CD4-positive, alpha-beta T cell treated with Interleukin-15 for 4 hours (primary cell): ENCODE results near the gene GABRA4.

Source experiments
- DNase-seq: peaks from one replicate; pipeline ENCODE4 v3.0.0-alpha.2; 2020; ENCODE audit warnings: low spot score

Gene GABRA4

GRCh38 chr4:46979283-46979682 lies 14.1 kb downstream of the GABRA4 start:
- no peak for DNase-seq

DNA sequence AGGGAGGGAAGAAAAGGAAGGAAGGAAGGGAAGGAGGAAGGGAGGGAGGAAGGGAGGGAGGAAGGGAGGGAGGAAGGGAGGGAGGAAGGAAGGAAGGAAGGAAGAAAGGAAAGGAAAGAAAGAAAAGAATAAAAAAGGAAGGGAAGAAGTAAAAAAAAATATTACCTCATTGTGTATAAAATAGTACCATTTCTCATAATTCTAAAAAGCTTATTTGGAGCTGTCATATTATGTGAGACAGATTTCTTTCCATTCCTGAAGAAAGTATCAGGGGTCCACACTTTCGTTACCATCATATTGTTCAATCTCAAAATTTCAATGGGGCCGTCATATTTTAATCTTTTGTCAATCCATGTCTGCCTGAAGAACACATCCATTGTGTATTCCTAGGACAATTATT lies 16.1 kb downstream of the GABRA4 start:
- DNase-seq = no peak

- no peak for DNase-seq
These were observed 17.4 kb downstream of the GABRA4 start for GRCh38 chr4:46975812-46976553.

DNA sequence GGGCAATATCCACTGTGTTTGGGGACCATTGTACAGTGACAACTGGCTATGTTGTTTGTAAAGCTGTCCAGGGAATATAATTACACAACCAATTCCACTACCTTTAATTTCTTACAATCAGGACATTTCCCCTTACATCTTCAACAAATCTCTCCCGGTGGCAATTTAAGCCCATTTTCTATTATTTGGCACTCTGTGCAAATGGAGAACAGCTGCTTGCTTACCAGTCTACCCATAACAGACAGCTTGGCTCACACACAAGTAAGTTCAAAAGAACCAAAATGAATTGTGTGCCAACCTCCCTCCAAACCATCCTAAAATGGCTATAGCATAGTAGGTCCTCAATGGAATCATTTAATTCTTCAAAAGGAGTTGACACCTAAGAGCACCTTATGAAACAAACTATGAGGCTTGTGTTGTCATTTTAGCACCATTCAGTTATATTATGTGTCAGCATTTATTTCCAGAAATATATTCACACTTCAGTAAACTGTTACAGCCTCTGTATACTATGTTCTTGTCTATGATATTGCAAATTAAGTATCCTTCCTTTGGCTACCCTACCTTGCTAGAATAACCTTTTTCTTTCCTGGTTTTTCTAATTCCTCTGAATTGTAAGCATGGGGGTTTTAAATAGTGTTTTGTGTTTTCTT lies 18.4 kb downstream of the GABRA4 start:
- no peak for DNase-seq

GRCh38 chr4:46968847-46969246 lies 24.5 kb downstream of the GABRA4 start:
- DNase-seq = no peak

GRCh38 chr4:46967631-46968030 lies 25.8 kb downstream of the GABRA4 start:
- no peak for DNase-seq

DNA sequence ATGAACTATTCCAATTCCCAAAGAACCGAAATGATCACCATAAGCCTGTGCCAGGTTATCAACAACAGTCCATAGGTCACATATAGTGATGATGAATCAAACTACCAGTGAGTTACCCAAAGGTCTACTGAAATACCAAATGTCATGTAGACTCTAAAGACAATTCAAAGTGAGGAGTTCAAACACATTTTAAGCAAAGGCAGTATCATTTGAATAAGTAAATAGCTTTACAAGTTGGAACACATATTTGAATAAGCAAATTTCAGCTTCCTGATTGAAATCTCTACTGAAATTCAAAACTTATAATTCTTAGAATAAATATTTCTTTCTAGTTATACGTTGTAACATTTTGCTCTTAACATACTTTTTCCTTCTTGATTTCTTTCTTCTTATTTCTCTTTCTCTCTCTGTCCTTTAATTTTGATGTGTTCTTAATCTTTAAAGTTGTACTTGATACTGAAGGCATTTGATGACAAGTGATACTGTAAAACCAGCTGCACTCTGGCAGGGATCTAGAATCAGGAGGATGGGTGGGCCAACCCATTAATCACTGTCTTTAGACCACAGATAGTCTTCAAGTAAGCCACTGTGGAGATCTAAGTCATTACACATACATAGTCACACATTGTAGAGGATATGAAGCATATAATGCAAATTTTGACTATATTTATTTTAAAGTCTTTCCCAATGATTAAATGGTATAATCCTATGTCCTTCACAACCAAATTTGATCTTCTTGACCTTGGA lies 34.5 kb downstream of the GABRA4 start:
- DNase-seq = no peak

GRCh38 chr4:46956451-46956850 lies 36.9 kb downstream of the GABRA4 start:
- DNase-seq = no peak

DNA sequence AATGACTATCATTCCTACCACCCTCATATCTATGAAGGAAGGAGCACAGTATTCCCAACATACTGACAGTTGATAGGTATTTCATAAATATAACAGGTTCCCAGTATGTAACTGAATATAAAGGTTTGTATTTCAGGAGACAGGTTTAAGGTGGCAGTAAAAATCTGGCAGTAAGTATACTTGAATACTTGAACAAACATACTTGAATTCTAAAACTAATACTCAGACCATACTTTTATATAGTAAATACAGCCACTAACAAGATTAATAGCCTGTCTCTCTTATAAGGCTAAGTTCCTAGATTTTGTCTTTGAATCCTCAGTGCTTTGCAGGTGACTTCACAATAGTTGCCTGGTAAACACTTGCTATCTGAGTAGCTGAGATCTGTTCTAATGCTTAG lies 37.8 kb downstream of the GABRA4 start:
- no peak for DNase-seq

DNA sequence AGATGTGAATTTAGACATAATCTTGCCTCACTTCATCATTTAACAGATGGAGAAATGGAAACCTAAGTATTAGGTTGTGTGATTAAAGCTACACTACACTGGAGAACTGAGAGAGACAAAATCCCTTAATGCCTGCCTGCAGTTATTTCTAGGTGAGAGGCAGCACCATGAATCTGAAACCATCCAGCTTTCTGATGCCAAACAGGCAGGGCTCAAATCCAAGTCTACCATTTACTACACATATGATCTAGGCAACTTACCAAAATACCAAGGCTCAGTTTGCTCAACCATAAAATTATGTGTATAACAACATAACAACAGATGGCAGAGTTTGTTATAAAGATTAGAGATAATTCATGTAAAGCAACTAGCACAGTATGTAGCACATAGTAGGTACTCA lies 38.7 kb downstream of the GABRA4 start:
- DNase-seq = no peak

DNA sequence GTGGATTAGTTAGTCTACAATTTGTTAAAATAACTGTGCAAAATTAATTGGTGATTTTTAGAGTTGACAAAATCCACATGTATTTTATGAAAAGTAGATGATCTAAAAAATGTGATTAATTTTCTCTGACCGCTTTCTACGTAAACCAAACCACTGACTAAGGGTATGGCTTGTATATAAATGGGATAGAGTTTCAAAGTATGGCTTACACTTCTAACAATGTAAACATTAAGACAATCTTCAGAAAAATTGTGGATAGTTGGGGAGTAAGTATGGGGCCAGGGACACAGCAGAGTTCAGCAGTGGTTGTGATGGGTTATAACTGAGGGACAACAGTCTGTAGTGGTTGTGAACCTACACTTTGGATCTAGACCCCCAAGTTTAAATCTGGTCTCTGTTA lies 39.8 kb downstream of the GABRA4 start:
- no peak for DNase-seq

DNA sequence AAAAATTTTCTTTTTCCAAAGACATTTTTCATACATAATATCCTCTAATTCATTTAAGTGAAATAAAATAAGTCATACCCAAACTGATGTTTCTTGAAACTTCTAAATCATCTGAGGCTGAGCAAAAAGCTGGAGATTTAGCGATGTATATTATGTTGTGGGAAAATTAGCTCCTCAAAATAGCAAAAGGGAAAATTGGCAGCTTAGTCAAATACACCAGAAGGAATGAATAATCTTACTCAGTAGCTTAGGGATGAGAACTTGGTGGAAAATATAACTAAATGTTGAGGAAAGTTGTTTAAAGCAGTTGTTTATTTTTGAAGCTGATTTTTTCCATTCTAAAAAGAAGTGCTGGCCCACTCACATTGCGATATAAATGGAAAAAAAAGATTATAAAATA lies 40.9 kb downstream of the GABRA4 start:
- DNase-seq = no peak

- DNase-seq = no peak
These were observed 42.6 kb downstream of the GABRA4 start for GRCh38 chr4:46950826-46951225.

GRCh38 chr4:46949822-46950221 lies 43.6 kb downstream of the GABRA4 start:
- DNase-seq = no peak

GRCh38 chr4:46947541-46947940 lies 45.8 kb downstream of the GABRA4 start:
- DNase-seq = no peak

DNA sequence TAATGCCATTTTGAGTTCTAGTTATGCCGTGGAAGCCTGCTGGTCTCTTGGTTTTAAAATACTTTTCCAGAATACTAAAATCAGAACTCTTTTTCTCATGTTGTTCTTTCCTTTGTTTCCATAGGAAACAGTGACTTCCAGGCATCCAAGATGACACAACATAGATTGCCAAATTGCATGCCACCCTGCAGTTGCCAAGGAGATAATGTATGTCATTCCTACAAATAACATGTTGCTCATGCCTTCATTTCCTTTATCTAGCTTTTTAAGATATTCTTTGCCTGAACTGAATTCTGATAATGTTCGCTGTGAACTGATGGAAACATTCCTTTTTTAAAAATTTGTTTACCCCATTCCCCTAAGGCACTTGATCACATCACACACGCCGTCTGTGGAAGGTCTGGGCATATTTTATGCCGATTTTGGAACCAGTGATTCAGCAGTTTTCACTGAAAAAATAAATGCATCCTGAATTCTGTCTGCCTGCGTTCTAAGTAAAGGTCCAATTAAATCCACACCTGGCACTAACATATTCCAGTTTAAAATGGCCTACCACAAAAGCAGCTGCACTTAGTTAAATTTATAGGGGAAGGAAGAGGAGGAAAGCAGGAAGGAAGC lies 46.4 kb downstream of the GABRA4 start:
- DNase-seq = no peak

GRCh38 chr4:46945062-46945461 lies 48.3 kb downstream of the GABRA4 start:
- DNase-seq = no peak

DNA sequence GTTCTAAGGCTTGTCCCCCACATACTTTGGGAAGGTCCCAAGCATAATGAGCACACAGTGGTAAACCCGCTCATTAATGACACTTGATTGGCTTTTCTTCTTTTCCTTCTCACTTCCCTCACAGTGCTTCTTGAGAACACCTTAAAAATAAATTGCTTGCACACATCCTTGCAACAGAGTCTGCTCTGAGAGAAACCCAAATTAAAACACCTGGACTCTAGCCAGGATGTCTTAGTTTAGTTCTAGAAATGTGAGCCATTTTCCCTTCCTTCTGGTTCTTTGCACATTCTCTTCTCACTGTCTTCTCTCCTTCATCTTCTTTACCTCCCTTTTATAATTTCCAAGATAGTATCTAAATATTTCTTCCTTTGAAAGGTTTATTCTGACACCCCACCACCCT lies 49.0 kb downstream of the GABRA4 start:
- DNase-seq = no peak

DNA sequence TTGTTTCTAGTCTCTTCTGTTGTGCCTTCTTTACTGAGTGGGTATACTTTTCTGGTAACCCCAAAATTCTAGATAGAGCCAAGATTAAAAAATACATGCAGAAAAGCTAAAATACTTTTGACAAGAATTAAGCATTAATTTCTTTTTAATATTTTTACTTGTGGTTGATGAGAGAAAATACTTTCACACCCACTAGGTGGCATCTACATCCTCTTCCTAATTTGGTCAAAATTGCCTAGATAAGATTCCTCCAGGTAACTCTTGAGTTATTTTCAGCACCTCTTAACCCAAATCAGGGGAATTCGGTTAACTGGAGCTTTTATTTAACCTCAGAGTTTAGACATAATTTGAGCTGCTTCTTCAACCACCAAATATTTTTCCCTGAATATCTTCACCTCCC lies 55.9 kb downstream of the GABRA4 start:
- DNase-seq = no peak

DNA sequence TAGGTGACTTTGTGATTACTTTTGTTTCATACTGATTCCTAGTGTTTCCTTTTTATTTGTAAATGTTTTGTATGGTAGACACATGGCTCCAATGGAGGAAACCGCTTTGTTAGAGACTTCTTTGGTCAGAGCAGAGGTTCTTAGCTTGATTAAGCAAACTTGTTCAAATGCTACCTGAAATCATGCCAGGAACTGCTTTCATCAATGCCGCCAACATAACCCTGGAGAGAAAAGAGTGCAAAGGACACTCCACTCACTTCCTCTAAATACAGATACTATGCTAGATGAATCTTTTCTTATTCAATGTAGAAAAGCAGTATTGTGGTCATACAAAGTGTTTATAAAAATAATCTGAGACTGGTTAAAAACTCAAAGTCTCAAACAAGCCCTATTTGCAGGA lies 58.7 kb downstream of the GABRA4 start:
- no peak for DNase-seq

GRCh38 chr4:46933686-46934085 lies 59.7 kb downstream of the GABRA4 start:
- no peak for DNase-seq

- peak; percentile 18 for DNase-seq
These were observed 61.4 kb downstream of the GABRA4 start for GRCh38 chr4:46931981-46932380.

- DNase-seq = no peak
These were observed 62.5 kb downstream of the GABRA4 start for GRCh38 chr4:46930891-46931290.
